Stimulated activated CD4-positive, alpha-beta T cell treated with anti-CD3 and anti-CD28 coated beads, Interleukin-4, amount 100 ng/mL, for 1 hour (primary cell): ENCODE results near the gene APEH.
A peak's percentile ranks its signal among the peaks of the same experiment; 100 is the strongest.

Experiments
- DNase-seq: peaks from one replicate; pipeline ENCODE4 v3.0.0-alpha.2; 2020

Gene APEH

DNA sequence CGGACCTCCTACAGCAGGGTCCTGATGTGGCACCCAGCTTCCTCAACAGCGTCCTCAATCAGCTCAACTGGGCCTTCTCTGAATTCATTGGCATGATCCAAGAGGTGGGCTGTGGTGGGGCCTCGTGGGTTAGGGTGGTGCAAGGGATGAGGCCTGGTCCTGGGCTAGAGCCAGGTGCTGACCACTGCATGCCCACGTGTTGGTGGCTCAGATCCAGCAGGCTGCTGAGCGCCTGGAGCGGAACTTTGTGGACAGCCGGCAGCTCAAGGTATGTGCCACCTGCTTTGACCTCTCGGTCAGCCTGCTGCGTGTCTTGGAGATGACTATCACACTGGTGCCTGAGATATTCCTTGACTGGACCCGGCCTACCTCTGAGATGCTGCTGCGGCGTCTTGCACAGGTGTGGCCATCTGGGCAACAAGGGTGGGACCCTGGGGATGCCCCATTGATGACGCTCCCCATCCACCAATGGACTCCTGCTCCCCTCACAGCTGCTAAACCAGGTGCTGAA, 41.5 kb downstream of the APEH start:
- DNase-seq, result no peak

DNA sequence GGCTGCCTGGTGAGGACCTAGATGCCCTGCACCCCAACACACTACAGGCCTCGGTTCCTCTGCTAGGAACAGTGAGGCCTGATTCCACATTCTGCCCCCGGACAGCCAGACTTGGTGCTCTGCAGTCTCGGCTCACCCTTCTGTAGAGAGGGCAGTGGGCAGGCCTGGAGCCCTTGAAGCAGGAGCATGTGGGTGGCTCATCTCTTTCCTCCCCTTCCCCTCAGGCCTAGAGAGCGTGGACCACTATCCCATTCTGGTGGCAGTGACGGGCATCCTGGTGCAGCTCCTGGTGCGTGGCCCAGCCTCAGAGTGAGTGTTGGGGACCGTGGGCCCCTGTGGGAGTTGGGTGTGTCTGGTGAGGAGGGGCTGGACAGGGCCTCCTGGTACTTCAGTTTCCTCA, 42.0 kb downstream of the APEH start:
- no peak for DNase-seq

DNA sequence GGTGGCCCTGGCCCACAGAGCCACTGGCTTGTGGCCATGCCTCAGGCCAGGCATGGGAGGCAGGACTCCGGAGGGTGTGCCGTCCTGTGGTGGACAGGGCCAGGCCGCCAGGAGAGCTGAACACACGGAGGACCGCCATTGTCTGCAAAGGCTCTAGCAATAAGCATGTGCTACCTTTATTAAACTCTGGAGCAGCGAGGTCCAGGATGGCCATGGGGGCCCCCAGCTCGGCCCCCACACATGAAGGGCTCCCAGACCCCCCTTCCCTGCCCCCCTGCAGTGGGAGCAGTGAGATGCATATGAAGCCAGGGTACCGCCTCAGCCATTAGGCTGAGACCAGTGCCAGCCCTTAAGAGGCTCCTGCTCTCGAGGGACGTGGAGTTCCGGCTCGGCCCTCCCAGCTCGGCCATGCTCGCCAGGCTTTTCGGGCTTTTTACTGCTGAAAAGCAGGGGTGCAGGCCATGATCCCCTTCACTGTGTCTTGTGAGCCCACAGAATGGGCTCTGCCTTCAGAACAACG, 42.6 kb downstream of the APEH start:
- no peak for DNase-seq

DNA sequence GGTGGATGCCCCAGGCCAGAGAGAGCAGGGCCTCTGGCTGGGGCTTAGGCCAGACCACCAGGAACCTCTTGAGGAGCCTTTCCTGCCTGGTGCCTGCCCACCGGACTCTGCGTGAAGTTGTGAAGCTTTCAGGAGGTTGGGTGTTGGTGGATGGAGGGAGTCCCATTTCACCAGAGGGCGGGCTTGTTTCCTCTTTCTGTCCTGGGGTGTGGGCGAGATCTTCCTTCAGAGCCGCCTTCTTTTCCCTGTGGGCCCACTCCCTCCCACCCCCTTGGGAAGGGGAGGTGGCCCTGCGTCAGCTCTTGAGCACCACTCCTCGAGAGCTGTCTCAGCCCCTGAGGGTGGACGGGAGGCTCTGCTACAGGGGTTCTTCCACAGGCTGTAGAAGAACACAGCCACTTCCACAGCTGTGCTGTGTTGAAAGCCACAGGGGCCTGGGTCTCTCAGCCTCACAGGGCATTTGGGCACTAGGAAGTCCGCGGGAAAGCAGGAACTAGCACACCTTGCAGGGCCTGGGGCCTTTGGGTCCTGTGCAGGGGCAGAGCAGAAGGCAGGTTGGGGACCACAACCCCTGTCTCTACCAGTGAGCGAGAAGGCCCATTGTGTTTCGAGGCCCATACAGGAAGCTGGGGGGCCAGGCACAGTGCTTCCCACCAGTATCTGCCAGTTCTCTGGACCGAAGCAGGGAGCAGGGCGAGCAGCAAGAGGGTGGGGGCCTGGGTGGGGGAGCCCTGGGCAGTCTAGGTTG, 43.2 kb downstream of the APEH start:
- DNase-seq, result no peak

DNA sequence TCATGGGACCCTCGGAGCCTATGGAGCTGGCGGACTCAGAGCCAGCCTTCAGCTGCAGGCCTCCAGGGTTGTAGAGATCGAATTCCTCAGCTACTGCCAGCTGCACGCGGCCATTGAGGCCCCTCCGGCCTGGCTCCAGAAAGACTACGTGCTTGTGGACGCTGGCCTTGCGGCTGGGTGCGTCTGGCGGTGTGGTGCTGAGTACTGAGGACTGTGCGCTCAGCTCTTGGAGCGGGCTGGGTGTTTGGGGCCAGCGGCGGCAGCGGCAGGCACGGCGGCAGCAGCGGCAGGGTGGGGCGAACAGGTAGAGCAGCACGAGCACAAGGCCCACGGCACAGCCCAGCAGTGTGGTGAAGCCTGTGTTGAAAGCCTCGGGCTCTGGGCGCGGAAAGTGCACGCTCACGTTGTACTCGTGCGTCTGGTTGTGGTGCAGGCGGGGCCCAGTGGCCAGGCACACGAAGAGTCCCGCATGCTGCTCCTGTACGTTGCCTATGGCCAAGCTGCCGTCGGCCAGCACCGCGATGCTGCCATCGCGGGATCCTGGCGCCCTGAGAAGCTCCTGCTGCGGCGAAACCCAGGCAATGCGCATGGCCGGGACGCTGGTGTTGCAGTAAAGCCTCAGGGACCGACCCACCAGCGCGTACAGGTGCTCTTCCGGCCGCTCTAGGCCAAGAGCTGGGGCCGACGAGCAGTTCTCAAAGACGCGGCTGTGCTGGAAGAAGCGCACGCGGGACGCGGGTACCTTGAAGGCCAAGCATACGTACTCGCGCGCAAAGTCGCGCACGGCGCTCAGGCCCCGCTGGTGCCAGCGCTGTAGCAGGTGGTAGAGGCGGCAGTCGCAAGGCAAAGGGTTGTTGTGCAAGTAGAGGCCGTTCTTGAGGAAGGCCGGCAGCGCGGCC, 44.1 kb downstream of the APEH start:
- no peak for DNase-seq

DNA sequence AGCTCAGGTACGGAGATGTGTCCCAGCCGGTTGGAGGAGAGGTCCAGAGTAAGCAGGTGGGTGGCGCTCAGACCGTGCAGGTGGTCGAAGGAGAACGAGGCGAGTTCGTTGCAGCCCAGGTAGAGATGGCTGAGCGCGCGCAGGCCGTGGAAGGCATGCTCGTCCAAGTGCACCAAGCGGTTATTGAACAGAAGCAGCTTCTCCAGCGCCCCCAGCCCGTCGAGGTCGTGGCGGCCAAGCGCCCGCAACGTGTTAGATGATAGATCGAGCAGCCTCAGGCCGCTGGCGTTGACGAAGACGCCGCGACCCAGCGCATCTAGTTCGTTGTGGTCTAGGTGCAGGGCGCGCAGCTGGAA, 44.7 kb downstream of the APEH start:
- no peak for DNase-seq

DNA sequence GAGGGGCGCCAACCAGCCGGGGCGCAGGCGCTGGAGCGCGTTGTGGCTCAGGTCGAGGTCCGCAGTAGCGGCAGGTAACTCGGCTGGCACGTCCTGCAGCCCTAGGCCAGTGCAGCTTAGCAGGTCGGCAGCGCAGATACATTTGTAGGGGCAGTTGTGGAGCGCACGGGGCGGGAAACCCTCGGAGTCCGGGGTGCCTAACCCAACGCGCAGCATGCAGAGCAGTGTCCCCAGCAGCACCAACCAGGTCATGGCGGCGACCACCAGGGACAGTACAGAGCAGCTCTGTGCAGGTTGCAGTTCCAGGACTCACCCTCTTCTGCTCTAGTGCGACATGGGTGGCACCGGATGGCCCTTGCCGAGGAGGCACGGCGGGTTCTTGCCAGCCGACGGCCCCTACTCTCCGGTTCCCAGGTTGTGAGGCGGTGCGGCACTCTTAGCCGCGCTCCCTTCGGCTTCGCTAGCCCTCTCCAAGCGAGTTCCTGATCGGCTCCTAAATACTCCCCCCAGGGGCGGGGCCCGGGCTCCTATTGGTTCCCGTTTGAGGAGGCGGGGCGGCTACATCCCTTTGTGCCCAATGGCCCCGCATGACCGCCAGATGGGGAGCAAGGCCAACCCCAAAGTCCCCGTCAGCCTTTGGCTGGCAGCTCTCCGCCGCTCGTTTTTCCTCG, 45.2 kb downstream of the APEH start, which contains the start of gene AMIGO3:
AMIGO3 (minus strand) TSS at position 471 of the 671 bp plus-strand sequence; CDS start at position 252, 219 bp downstream.
- peak; percentile 92 for DNase-seq

DNA sequence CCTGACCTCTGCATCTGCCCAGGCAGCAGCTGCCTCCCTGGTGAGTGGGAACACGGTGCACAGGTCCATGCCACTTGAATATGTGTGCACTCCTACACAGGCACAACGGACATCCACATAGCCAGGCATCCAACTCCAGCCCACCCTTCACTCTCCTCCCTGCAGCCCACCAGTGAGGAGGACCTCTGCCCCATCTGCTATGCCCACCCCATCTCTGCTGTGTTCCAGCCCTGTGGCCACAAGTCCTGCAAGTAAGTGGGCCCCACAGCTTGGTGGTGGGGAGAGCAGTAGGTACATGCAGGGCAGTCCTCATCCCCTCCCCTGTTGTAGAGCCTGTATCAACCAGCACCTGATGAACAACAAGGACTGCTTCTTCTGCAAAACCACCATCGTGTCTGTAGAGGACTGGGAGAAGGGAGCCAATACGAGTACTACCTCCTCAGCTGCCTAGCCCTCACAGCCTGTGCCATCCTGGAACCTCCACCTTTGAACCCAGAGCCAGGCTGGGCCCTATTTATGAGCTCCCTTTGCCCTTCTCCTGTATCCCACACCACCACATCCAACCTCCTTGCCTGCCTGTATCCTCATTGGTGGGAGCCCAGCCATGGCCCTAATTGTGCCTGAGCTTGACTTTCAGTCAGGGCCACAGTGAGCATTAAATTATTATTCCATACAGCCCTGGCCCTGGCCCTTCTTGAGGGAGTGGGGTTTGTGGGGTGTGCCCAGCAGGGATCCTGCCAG, 46.9 kb downstream of the APEH start:
- no peak for DNase-seq

DNA sequence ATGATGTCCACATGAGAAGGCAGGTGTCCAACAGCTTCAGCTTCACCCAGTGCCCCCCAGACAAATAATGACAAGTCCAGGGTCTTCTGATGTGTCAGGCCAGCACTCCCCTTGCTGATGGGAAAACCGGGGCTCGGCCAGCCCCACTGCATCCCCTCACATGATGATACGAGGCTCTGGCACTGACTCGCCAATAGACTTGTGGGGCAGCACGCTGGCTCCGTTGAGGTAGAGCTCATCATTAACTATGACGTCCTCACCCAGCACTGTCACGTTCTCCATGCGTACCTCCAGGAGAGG, 47.4 kb downstream of the APEH start:
- DNase-seq, result no peak

DNA sequence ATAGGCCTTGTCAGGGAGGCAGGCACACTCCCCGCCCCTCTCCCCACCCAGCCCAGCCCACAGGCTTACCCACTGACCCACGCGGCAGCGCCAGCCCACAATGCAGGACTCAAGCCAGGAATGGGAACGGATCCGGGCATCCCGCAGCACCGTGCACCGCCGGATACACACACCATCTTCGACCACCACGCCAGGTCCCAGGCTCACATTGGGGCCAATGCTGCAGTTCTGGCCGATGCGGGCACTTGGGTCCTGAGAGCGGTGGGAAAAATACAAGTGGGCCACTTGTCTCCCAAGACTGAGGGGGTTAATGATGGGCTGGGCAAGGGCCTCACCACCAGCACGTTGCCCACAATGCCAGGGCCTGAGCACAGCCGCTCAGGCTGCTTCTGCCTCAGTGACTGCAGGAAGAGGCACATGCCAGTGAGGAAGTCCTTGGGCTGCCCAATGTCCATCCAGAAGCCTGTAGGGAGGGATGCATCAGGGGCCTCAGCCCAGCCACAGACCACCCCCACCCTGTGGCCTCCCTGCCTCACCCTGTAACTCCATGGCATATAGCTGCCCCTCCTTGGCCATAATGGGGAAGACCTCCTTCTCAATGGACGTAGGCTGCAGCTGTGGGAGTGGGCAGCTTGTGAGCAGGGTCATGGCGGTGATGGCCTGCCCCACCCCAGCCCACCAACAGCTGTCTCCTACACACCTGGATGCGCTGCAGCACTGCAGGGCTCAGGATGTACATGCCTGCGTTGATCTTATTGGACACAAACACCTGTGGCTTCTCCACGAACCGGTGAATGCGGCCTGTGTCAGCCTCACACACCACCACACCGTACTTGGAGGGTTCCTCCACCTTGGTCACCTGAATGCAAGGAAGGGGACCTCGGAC, 48.0 kb downstream of the APEH start:
- no peak for DNase-seq

DNA sequence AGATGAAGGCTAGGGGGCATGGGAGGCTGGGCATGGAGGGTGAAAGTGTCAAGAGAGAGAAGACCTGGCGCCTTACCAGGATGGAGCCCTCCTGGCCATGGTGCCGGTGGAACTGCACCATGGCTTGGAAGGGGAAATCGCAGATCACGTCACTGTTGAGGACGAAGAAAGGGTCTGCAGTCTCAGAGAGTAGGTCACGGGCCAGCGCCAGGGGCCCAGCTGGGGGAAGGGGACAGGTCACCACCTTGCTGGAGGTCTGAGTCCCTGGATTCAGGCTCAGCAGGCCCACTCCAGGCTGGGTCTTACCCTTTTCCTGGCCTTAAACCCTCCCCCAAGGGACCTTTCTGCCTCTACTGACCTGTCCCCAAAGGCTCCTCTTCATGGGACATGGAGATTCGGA, 48.7 kb downstream of the APEH start:
- DNase-seq, result no peak

DNA sequence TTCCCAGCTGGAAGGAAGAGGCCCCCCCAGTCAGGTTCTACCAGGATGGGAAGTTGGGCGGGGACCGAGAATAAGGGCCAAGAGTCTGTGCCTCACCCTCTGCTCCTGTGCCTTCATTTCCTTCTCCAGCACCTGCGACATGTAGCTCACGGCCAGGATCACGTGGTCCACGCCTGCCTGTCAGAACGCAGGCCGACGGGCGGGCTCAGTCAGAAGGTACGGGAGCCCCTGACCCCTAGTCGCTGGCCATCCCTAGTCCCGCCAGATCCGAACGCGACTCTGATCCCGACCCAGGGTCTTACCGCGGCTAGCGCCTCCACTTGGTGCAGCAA, 49.1 kb downstream of the APEH start:
- DNase-seq, result peak; percentile 57

DNA sequence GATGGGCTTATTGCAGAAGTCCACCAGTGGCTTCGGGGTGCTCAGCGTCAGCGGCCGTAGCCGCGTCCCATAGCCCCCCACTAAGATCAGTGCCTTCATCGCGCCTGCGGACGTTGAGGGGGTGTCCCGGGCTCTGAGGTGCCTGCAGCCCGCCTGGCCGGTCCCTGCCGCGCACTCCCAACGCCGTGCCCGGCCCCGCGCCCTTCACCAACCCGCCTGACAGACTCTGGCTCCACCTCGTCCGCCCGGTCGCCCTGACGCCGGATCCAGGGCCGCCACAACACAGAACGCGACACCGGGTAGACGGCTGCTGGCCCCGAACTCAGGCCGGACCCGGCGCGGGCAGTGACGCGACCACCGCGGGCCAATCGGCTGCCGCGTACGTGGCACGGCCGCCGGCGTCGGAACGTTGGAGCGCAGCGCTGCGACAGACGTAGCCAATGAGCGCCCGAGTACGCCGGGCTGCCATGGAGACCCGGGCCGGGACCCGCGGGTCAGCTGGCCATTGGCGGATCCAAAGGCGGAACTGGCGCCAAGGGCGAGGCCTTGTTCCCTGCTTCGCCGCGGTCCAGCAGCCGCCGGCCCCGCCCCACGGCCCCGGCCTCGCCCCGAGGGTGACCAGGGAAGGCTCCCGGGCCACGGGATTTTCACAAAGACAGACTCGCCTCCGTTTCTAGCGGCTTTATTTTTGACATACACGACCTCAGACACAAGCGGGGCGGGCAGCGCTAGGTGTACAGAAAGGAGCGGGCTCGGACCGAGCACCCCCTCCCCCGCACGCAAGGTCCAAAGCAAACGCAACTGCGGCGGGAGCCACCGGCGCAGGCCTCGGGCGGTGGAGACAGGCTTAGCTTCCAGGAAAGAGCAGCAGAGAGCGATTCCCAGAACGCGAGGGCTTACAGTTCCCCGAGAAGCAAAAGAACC, 49.7 kb downstream of the APEH start, which contains the start of gene GMPPB:
GMPPB (minus strand) TSS at position 324 of the 924 bp plus-strand sequence; CDS start at position 99, 225 bp downstream.
- DNase-seq, result peak; percentile 92

DNA sequence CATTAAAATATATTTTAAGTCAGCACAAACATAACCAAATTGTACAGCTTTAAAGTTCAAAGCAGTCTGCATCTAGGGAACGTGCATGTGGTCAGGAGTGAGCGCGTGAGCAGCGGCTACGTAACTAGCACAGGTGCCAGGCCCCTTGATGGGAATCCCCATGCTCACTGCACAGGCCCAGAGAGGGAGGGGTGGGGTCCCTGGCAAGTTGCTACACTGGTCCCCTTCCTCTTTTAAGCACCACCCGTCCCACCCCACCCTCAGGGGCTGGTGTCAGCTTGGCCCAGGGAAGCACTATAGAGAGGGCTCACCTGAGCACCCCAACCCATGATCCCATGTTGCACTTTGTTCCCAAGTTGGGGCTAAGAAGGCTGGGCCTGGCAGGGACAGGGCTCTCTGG, 50.4 kb downstream of the APEH start:
- no peak for DNase-seq

DNA sequence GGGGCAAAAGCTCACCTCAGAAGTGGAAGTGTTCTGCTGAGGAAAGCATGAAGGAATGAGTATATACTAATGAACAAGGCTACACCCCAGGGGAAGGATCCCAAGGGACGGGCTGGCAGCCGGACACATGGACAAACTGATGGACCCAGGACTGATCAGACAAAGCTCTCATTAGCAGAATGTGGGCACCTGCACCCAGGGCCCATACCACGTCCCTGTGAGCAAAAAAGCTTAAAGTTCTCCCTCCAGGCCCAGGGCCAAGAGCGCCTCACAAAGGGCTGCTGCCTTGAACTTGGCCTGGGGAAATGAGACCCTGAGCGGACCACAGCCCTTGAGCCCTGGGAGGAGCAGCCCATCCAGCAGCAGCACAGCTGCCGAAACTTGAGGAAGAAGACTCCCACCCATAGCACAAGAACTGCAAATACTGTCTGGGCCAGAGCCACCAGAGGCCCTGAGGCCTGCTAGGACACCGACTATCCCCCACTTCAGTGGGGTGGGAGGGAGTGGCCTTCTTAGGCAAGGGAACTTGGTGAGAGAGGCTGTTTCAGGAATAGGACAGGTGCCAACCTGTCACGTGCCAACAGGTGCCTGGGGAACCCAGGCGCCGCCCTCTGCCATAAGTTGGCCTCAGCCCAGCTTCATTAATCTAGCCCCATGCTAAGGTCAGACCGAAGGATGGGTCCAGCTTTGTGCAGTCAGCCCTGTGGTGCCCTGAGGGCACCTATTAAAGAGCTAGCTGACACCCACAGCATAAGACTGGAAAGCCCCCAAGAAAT, 51.9 kb downstream of the APEH start:
- DNase-seq, result no peak

DNA sequence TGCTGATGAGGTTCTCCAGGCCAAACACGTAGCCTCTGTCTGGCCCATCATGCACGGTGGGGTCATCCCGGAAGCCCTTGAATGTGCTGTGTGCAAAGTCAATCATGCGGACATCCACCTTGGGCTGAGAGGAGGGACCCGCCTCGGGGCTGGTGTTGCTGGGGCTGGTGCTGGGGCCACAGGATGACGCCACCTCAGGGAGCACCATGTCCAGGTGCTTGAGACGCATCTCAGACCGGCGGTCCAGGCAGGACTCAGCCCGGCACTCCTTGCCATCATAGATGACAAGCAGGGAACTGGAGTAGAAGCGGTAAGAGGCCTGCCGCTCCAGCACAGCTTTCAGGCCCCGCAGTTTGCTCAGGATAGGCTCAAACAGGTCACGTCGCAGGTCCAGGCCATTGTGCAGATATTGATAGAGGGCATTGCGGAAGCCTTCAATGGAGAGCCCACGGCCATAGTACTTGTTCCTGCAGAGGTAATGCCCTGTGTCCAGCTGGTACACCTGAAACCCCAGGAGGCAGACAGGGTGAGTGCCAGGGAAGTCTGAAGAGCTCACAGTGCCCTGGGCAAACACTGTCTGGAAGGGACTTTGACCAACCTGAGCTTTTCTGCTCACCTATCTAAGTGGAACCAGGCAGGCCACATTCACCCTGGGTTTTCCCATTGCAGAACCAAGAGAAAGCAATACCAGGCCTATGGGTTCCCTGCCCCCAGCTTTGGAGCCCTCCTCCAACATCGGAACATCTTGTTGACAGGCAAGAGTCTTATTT, 53.2 kb downstream of the APEH start:
- no peak for DNase-seq

DNA sequence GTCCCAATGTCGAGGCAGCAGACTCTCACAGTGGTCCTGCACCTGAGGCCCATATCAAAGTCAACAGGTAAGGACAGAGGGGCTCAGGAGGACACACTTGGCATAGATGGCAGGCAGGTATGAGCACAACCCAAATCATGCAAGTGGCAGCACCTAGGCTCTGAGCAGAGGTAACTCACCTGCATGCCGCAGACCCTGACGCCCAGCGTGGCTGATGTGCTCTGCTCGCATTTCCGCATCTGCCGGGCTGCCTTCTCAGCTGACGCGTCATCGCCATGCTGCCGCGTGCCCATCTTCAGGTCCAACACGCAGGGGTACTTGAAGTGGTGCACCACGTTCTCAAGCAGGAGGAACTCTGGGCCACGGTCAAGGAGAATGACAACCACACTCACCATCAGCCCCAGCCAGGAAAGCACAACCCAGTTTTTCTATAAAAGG, 53.8 kb downstream of the APEH start:
- no peak for DNase-seq

DNA sequence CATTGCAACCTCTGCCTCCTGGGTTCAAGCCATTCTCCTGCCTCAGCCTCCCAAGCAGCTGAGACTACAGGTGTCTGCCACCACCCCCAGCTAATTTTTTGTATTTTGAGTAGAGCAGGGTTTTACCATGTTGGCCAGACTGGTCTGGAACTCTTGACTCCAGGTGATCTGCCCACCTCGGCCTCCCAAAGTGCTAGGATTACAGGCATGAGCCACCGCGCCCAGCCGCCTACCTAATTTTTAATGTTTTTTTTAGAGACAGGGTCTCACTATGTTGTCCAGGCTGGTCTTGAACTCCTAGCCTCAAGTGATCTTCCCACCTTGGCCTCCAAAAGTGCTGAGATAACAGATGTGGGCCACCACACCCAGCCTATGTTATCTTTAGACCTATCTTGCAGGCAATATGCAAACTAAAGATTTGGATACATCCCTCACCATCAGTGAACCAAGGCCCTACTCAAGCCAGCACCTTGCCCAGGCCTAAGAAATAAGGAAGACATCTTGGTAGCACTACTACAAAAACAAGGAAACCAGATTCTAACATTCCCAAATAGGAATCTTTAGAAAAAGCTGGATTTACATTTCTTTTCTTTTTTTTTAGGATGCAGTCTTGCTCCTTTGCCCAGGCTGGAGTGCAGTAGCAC, 55.9 kb downstream of the APEH start:
- DNase-seq, result no peak
